GM10266 (cell line): ENCODE data around the gene LAPTM5.

ENCODE experiments used
- DNase-seq: peaks from one replicate; pipeline ENCODE4 v3.0.0; 2012; ENCODE audit errors: extremely low spot score
- TF ChIP-seq, protein P1 (sequence below): IDR thresholded peaks from 2 replicates; pipeline ENCODE4 v1.5.1; 2012; ENCODE audit warnings: mild to moderate bottlenecking, low read depth; ENCODE audit not compliant: control insufficient read depth, insufficient read depth; ENCODE audit errors: missing control alignments

LAPTM5 gene

DNA sequence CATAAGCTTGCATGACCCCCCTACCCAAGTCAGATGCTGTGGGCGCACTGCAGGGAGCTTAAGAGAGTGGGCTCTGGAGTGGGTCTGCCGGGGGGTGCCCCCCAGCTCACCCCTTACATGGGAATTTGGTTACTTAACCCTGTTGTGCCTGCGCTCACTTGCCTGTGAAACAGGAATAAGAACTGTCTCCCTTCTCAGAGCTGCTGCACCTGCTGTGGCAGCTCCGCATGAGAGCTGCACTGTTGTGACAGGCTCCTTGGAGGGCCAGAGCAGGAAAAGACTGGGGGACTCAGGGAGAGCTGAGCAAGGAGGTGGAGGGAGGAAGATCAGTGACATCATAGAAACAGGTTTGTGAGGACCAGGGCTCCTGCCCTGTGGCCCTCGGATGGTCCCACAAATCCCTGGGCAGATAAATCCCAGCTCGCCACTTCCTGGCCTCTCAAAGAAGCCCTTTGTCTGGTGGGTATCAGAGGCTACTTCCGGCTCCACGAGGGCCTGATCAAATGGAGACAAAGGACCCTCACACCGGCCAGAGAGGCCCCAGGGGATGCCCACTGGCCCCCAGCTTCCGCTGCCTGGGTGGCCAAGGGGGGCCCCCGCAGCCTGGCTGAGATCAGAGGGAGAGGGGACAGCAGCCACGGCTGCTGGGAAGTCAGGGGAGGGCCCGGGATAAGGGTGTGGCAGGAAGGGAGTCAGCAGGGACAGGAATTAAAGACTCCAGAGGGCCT is 28.9 kb upstream of the LAPTM5 start:
- TF ChIP-seq, protein P1, sequence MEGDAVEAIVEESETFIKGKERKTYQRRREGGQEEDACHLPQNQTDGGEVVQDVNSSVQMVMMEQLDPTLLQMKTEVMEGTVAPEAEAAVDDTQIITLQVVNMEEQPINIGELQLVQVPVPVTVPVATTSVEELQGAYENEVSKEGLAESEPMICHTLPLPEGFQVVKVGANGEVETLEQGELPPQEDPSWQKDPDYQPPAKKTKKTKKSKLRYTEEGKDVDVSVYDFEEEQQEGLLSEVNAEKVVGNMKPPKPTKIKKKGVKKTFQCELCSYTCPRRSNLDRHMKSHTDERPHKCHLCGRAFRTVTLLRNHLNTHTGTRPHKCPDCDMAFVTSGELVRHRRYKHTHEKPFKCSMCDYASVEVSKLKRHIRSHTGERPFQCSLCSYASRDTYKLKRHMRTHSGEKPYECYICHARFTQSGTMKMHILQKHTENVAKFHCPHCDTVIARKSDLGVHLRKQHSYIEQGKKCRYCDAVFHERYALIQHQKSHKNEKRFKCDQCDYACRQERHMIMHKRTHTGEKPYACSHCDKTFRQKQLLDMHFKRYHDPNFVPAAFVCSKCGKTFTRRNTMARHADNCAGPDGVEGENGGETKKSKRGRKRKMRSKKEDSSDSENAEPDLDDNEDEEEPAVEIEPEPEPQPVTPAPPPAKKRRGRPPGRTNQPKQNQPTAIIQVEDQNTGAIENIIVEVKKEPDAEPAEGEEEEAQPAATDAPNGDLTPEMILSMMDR = no peak
- no peak for DNase-seq

DNA sequence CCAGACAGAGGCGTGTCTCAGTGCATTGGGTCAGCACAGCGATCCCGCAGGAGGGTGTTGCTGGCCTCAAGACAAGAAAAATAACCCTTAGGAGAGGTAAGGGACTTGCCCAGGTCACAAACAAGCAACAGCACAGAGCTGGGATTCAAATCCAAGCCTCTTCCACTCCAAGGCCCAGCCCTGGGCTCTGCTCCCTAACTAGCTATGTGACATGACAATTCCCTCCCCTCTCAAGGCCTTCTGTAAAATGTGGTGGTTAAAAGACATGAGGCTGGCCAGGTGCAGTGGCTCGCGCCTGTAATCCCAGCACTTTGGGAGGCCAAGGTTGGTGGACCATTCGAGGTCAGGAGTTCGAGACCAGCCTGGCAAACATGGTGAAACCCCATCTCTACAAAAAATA is 28.1 kb upstream of the LAPTM5 start:
- no peak for DNase-seq

DNA sequence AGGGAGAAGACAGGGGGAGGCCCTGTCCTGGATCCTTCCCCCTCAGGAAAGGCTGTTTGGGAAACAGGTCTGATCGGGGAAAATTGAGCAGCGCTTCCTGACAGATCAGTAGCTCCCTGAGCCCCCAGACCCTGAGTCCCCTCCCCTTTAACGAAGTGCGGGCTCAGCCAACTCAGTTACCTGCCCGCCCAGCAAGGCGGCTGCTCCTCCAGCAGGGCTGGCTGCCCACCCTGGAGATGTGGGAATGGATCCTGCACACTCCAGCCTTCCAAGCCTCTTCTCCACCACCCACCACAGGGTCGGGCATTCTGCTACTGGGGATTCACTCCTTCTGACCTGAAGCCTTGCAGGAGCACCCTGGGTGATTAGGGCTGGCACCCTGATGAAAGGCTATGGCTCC is 27.6 kb upstream of the LAPTM5 start:
- no peak for DNase-seq
- TF ChIP-seq, protein P1 = no peak

More for the DNA sequence above, 28.1 kb upstream of the LAPTM5 start:
- TF ChIP-seq, protein P1 = no peak

DNA sequence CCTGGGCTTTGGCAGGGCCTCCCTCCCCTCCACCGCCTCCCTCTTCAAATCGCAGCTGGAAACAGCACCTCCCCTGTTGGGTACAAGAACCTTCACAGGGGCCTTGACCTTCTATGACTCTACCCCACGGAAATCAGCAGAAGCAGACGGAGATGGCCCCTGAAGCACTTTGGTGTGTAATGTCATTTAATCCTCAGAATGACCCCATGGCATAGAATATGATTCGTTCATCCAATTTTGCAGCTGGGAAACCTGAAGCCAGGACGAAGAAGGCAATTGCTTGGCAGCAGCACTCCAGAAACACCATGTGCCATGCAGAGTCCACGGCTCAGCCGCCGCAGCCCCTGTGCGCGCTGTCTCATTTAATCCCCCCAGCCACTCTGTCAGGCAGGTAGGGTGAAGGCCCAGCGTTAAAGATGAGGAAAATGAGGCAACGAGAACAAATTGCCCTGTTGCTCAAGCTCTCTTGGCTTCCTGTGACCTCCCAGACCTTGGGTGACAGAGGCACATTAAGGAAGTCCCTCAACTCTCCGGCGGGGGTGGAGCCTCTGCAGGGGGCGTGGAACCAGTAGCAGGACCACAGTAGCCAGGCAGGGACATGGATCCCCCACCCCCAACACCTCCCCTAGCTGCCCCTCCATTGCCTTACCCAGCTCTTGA is 25.8 kb upstream of the LAPTM5 start:
- TF ChIP-seq, protein P1 = no peak
- DNase-seq = no peak

DNA sequence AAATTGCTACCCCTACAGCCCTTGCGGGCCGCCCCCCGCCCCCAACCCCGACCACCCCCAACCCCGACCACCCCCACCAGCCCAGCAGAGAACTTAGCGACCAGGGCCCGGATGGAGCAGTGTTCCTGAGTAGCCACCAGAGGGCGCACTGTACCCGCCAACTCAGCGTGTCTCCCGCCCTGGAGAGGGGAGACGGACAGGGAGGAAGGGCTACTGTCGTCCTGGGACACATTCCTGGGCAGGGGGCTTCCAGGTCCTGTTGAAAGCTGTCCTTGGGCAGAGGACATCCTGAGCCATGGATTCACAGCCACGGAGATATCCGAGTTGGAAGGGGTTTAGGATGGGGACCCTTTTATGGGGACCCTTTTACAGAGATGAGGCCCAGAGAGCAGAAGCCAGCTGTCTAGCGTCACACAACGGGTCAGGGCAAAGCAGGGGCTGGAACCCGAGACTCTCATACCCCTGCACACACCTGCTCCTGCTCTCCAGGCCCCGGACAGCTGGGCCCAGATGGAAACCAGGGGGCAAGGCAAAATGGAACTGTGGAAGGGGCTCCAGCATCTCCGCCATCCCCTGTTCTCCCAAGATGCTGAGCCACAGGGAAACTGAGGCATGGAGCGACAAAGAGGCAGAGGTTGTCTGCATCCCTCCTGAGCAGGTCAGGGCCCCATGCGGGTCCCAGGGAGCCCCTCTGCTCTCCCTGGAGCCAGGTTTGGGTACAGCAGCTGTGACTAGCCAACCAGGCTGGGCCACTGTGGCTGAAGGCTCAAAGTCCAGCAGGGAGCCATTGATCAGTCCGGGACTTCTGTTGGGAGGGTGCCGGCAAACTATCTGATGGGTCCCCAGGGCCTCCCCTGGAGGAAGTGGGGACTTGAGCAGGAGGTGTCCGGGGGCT is 25.0 kb upstream of the LAPTM5 start:
- DNase-seq = peak; percentile 84

DNA sequence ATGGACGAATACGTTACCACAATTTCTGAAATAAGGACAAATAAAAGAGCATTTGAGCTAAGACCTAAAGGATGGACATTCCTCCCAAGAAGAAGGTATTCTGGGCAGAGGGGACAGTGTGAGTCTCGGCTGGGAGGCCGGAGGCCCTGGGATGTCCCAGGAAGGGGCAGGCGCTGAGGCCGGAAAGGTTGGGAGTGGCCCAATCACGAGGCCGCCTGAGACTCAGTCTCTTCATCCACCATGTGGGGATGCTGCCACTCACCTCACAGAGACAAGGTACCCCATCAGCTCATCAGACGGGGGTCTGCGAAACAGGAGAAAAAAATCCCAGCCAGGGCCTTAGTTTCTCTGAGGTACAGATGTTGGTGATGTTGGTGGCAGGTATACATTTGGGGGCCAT is 24.3 kb upstream of the LAPTM5 start:
- TF ChIP-seq, protein P1 = no peak
- DNase-seq = no peak

More for the DNA sequence above, 25.0 kb upstream of the LAPTM5 start:
- TF ChIP-seq, protein P1 = peak; percentile 94
